Type B pancreatic cell (in vitro differentiated cells): ENCODE results near the gene ZNF292. TPM values are rescaled to one million over a fixed set of nuclear protein-coding genes. Genes with fewer than 3 reads are reported as not detected.
"Not testable (repeated sequence)": the region's sequence is repeated elsewhere in the genome, so short reads cannot be mapped to it uniquely, and the experiment has no call there.

Experiments used
- DNase-seq: peaks from one replicate; pipeline ENCODE4 v3.0.0; 2021; ENCODE audit warnings: mixed read lengths; ENCODE audit not compliant: unreplicated experiment; ENCODE audit errors: extremely low spot score
- H3K27ac Mint-ChIP-seq: 2 replicates; pipeline ENCODE4 v1.8.0; 2021; ENCODE audit warnings: mild to moderate bottlenecking, mixed read lengths
- H3K27me3 Mint-ChIP-seq: 2 replicates; pipeline ENCODE4 v1.8.0; 2021; ENCODE audit warnings: mixed read lengths
- H3K36me3 Mint-ChIP-seq: 2 replicates; pipeline ENCODE4 v1.8.0; 2021; ENCODE audit warnings: mixed read lengths
- H3K4me1 Mint-ChIP-seq: one replicate; pipeline ENCODE4 v1.8.0; 2021; ENCODE audit warnings: mixed read lengths; ENCODE audit not compliant: unreplicated experiment
- H3K4me3 Mint-ChIP-seq: 2 replicates; pipeline ENCODE4 v1.8.0; 2021; ENCODE audit warnings: mild to moderate bottlenecking, mixed read lengths
- H3K9me3 Mint-ChIP-seq: 2 replicates; pipeline ENCODE4 v1.8.0; 2021; ENCODE audit warnings: mixed read lengths
- CTCF ChIP-seq: fragments of 200-600 bp; sonication (generic); conservative IDR thresholded peaks from 2 replicates; pipeline ENCODE4 v1.5.0; 2021; ENCODE audit warnings: antibody characterized with exemption, mild to moderate bottlenecking
- total RNA-seq: library from RNA; stranded (reverse); gene quantifications from 2 replicates; pipeline ENCODE4 v1.2.1, GENCODE V29; 2021; ENCODE audit warnings: low replicate concordance

Gene ZNF292
- total RNA-seq, 1 donor from 2014 or later: 61.1 TPM

GRCh38 chr6:87152526-87152955 is 2.8 kb upstream of the ZNF292 start:
- no peak for DNase-seq
- Mint-ChIP-seq H3K4me1 (peaks cover 29% of the 10 kb centered on the region), H3K36me3 (no peaks in the 10 kb centered on the region), H3K27me3 (peaks cover 13% of the 10 kb centered on the region), H3K27ac (peak overlapping the region; percentile 79), H3K4me3 (peak overlapping the region; percentile 90), H3K9me3 (no peaks in the 10 kb centered on the region)
- no peak for TF ChIP-seq CTCF

GRCh38 chr6:87154641-87154992 is 748 bp upstream of the ZNF292 start:
- H3K27me3 Mint-ChIP-seq: peaks cover 6% of the 10 kb centered on the region
- peaks cover 29% of the 10 kb centered on the region for H3K4me1 Mint-ChIP-seq
- no peaks in the 10 kb centered on the region for H3K9me3 Mint-ChIP-seq
- H3K27ac Mint-ChIP-seq: peak overlapping the region; percentile 98
- peak overlapping the region; percentile 99 for H3K4me3 Mint-ChIP-seq
- no peak for TF ChIP-seq CTCF
- H3K36me3 Mint-ChIP-seq: no peaks in the 10 kb centered on the region
- DNase-seq: no peak

GRCh38 chr6:87155842-87156815 is 764 bp downstream of the ZNF292 start:
- TF ChIP-seq CTCF: no peak
- peak overlapping the region; percentile 98 for H3K27ac Mint-ChIP-seq
- no peaks in the 10 kb centered on the region for H3K36me3 Mint-ChIP-seq
- peaks cover 35% of the 10 kb centered on the region for H3K4me1 Mint-ChIP-seq
- H3K9me3 Mint-ChIP-seq: no peaks in the 10 kb centered on the region
- peak overlapping the region; percentile 99 for H3K4me3 Mint-ChIP-seq
- DNase-seq: peak; percentile 75
- H3K27me3 Mint-ChIP-seq: peaks cover 3% of the 10 kb centered on the region

GRCh38 chr6:87157596-87157995 is 2.2 kb downstream of the ZNF292 start:
- H3K4me3 Mint-ChIP-seq: not testable (repeated sequence)

GRCh38 chr6:87161299-87161698 is 5.9 kb downstream of the ZNF292 start:
- no peak overlapping the region for H3K4me3 Mint-ChIP-seq
- no peaks in the 10 kb centered on the region for H3K27me3 Mint-ChIP-seq
- H3K9me3 Mint-ChIP-seq: no peaks in the 10 kb centered on the region
- H3K4me1 Mint-ChIP-seq: peaks cover 51% of the 10 kb centered on the region
- H3K36me3 Mint-ChIP-seq: peaks cover 5% of the 10 kb centered on the region
- no peak overlapping the region for H3K27ac Mint-ChIP-seq
- DNase-seq: no peak
- TF ChIP-seq CTCF: no peak

More at GRCh38 chr6:87157596-87157995, 2.2 kb downstream of the ZNF292 start:
- not testable (repeated sequence) for H3K36me3 Mint-ChIP-seq, DNase-seq, H3K9me3 Mint-ChIP-seq, H3K27me3 Mint-ChIP-seq, H3K27ac Mint-ChIP-seq
- H3K4me1 Mint-ChIP-seq: peaks cover 42% of the 10 kb centered on the region

GRCh38 chr6:87164004-87164403 is 8.6 kb downstream of the ZNF292 start:
- DNase-seq: no peak
- peaks cover 45% of the 10 kb centered on the region for H3K4me1 Mint-ChIP-seq
- no peaks in the 10 kb centered on the region for H3K9me3 Mint-ChIP-seq
- no peak overlapping the region for H3K27ac Mint-ChIP-seq
- H3K27me3 Mint-ChIP-seq: no peaks in the 10 kb centered on the region
- TF ChIP-seq CTCF: no peak
- peak overlapping the region; percentile 4 for H3K4me3 Mint-ChIP-seq
- H3K36me3 Mint-ChIP-seq: peaks cover 5% of the 10 kb centered on the region
